Measurements from ENCODE around the gene PGM2.

DNA sequence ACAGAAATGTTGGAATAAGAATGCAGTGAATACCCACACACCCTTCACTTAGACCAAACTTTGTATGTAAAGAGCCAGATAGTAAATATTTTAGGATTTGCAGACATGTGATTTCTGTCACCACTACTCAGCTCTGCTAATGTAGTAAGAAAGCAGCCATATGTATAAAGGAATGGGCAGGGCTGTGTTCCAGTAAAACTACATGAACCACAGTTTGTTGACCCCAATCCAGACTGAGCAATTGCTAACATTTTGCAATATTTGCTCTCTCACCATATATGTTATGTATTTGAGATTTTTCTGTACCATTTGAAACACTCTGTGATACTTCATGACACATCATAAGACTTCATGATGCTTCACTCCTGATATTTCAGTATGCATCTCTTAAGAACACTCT is 32.4 kb downstream of the PGM2 start:
- TF ChIP-seq, protein P1, sequence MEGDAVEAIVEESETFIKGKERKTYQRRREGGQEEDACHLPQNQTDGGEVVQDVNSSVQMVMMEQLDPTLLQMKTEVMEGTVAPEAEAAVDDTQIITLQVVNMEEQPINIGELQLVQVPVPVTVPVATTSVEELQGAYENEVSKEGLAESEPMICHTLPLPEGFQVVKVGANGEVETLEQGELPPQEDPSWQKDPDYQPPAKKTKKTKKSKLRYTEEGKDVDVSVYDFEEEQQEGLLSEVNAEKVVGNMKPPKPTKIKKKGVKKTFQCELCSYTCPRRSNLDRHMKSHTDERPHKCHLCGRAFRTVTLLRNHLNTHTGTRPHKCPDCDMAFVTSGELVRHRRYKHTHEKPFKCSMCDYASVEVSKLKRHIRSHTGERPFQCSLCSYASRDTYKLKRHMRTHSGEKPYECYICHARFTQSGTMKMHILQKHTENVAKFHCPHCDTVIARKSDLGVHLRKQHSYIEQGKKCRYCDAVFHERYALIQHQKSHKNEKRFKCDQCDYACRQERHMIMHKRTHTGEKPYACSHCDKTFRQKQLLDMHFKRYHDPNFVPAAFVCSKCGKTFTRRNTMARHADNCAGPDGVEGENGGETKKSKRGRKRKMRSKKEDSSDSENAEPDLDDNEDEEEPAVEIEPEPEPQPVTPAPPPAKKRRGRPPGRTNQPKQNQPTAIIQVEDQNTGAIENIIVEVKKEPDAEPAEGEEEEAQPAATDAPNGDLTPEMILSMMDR (conservative IDR thresholded peaks at IDR 0.05; ENCODE audit: low read depth, low read length): no peak
- no peak for TF ChIP-seq EZH2 (IDR thresholded peaks at IDR 0.05; ENCODE audit: borderline replicate concordance, low read depth, low read length, poor library complexity, severe bottlenecking)

Measured in A673 (cell line).